Calu3 (cell line): ENCODE measurements around the gene DPM3. TPM values are rescaled to one million over a fixed set of nuclear protein-coding genes. Genes with fewer than 3 reads are reported as not detected.
"Not testable (repeated sequence)": the region's sequence is repeated elsewhere in the genome, so short reads cannot be mapped to it uniquely, and the experiment has no call there.

Experiments
- BruUV-seq: library from RNA; stranded (reverse); fragments of 400-500 nt; replicated peaks from 2 replicates; lab custom pipeline; 2021; lab: Mats Ljungman, UMichigan
- CTCF ChIA-PET: fragments of 300-600 bp; sonication (Branson Sonifier 250); formaldehyde crosslinking; loops from one replicate; lab custom pipeline; 2022; ENCODE audit warnings: antibody characterized with exemption; lab: Charles Lee
- DNase-seq: peaks from one replicate; pipeline ENCODE4 v3.0.0; 2022
- H3K27ac Mint-ChIP-seq: one replicate; pipeline ENCODE4 v1.8.0; 2022; ENCODE audit warnings: mixed read lengths; ENCODE audit not compliant: unreplicated experiment
- H3K27me3 Mint-ChIP-seq: one replicate; pipeline ENCODE4 v1.8.0; 2022; ENCODE audit warnings: mixed read lengths; ENCODE audit not compliant: unreplicated experiment
- H3K36me3 Mint-ChIP-seq: one replicate; pipeline ENCODE4 v1.8.0; 2022; ENCODE audit warnings: mild to moderate bottlenecking, moderate library complexity, mixed read lengths; ENCODE audit not compliant: insufficient read depth, unreplicated experiment
- H3K4me1 Mint-ChIP-seq: one replicate; pipeline ENCODE4 v1.8.0; 2022; ENCODE audit warnings: mild to moderate bottlenecking, low read depth, mixed read lengths; ENCODE audit not compliant: unreplicated experiment
- H3K4me3 Mint-ChIP-seq: one replicate; pipeline ENCODE4 v1.8.0; 2022; ENCODE audit warnings: mild to moderate bottlenecking, low read depth, moderate library complexity, mixed read lengths; ENCODE audit not compliant: unreplicated experiment
- H3K9me3 Mint-ChIP-seq: one replicate; pipeline ENCODE4 v1.8.0; 2022; ENCODE audit warnings: low read depth, mixed read lengths; ENCODE audit not compliant: unreplicated experiment
- intact Hi-C: fragments of 100-400 bp; cut with micrococcal nuclease; formaldehyde crosslinking; loops from one replicate; pipeline ENCODE4 v1.10.0; 2022; ENCODE audit not compliant: unreplicated experiment
- total RNA-seq: library from RNA; stranded (reverse); gene quantifications from 2 replicates; pipeline ENCODE4 v1.2.3, GENCODE V29; 2022
- TF ChIP-seq, protein P1 (sequence below): fragments of 200-600 bp; IDR thresholded peaks from one replicate; pipeline ENCODE4 v1.8.0; 2022; ENCODE audit warnings: antibody characterized with exemption; ENCODE audit not compliant: unreplicated experiment

DPM3 gene
- total RNA-seq, 1 experiment from 2014 or later, result 38.7 TPM

DNA sequence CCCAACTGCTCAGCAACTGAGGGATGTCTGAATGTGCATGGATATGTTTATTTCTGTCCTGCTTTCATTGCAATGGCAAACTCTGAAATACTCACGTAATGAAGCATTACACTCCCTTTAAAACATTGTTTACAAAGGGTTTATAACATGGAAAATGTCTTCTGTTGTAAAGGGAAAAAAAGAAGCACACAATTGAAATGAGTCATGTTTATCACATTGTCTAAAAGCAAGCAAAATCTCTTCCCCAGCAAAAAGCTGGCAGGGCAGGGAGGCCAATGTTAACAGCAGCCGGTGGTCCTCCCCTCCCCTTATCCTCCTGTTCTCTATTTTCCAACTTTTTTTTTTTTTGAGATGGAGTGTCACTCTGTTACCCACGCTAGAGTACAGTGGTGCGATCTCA lies 16.5 kb downstream of the DPM3 start:
- no peak overlapping the region for H3K27ac Mint-ChIP-seq
- H3K36me3 Mint-ChIP-seq, result peaks cover 36% of the 10 kb centered on the region
- BruUV-seq, result no TSS peak
- TF ChIP-seq, protein P1, sequence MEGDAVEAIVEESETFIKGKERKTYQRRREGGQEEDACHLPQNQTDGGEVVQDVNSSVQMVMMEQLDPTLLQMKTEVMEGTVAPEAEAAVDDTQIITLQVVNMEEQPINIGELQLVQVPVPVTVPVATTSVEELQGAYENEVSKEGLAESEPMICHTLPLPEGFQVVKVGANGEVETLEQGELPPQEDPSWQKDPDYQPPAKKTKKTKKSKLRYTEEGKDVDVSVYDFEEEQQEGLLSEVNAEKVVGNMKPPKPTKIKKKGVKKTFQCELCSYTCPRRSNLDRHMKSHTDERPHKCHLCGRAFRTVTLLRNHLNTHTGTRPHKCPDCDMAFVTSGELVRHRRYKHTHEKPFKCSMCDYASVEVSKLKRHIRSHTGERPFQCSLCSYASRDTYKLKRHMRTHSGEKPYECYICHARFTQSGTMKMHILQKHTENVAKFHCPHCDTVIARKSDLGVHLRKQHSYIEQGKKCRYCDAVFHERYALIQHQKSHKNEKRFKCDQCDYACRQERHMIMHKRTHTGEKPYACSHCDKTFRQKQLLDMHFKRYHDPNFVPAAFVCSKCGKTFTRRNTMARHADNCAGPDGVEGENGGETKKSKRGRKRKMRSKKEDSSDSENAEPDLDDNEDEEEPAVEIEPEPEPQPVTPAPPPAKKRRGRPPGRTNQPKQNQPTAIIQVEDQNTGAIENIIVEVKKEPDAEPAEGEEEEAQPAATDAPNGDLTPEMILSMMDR, result no peak
- DNase-seq, result no peak
- CTCF ChIA-PET, result interaction anchor here (1.0 kb wide), 1 partner anchor 11 kb away, joined by 4 read pairs; no protein-coding TSS in a partner anchor
- H3K9me3 Mint-ChIP-seq, result no peaks in the 10 kb centered on the region
- H3K4me1 Mint-ChIP-seq, result peaks cover 50% of the 10 kb centered on the region
- no peak overlapping the region for H3K4me3 Mint-ChIP-seq
- H3K27me3 Mint-ChIP-seq, result peaks cover 26% of the 10 kb centered on the region
- intact Hi-C loops, result no loop called here

DNA sequence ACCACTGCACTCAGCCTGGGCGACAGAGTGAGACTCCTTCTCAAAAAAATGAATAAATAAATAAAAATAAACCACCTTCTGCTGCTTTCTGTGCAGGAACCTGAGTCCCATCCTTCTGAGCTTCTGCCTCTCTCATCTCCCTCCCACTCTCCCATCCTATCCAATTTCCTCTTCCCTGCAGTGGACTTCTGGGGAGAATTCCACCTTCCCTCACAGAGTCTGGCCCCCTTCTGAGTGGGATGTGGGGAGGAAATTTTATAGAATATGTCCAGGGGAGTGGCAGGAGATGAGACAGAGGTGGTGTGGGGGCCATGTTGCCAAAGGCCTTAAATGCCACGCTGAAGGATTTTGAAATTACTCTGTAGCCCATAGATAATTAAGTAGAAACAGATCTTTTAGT lies 18.0 kb downstream of the DPM3 start:
- BruUV-seq, result no TSS peak
- H3K27ac Mint-ChIP-seq, result no peak overlapping the region
- TF ChIP-seq, protein P1, result no peak
- H3K4me3 Mint-ChIP-seq, result no peak overlapping the region
- peaks cover 21% of the 10 kb centered on the region for H3K36me3 Mint-ChIP-seq
- CTCF ChIA-PET, result no interaction called here
- H3K27me3 Mint-ChIP-seq, result peaks cover 27% of the 10 kb centered on the region
- peaks cover 41% of the 10 kb centered on the region for H3K4me1 Mint-ChIP-seq
- intact Hi-C loops, result no loop called here
- no peaks in the 10 kb centered on the region for H3K9me3 Mint-ChIP-seq
- no peak for DNase-seq

DNA sequence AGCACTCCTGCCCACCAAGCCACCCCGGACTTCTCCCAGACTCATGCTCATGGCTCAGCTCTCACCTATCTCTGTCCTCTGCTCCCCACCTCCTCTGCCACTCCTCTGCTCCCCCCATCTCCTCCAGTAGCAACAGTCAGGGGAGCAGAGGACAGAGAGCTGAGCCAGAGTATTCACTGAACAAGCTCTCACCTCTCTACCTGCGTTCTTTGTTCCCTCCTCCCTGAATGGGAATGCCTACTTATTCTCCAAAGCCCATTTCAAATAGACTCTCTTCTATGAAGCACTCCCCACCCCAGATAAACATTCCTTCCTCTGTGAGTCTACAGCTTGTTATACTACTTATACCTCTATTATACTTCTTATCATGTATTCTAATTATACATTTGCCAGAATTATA lies 19.1 kb downstream of the DPM3 start:
- no peak for DNase-seq
- Mint-ChIP-seq H3K27ac (no peak overlapping the region), H3K36me3 (peaks cover 10% of the 10 kb centered on the region), H3K9me3 (no peaks in the 10 kb centered on the region), H3K4me3 (no peak overlapping the region), H3K27me3 (peaks cover 37% of the 10 kb centered on the region), H3K4me1 (peaks cover 31% of the 10 kb centered on the region)
- intact Hi-C loops, result no loop called here
- BruUV-seq, result no TSS peak
- CTCF ChIA-PET, result interaction anchor here (0.6 to 1.8 kb wide), 3 partner anchors 46 to 483 kb away, joined by 3 to 6 read pairs (median 4); no protein-coding TSS in a partner anchor
- TF ChIP-seq, protein P1, result no peak

DNA sequence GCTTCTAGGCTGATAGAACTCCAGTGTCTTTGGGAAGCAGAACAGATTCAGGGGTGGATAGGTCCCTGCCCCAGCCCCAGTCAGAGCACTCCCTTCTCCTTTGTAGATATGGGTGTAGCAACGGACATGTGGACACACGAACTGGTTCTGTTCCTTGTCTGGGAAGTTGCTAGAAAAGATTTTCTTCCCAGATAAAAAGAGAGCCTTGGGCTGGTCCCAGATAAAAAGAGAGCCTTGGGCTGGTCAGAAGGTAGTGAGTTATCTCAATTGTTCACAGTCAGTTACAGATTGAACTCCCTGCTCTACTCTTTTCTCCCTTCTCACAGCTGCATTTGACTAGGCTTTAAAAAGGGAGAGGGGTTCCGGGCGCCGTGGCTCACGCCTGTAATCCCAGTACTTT lies 20.1 kb downstream of the DPM3 start:
- Mint-ChIP-seq H3K27ac (no peak overlapping the region), H3K27me3 (peaks cover 43% of the 10 kb centered on the region), H3K9me3 (no peaks in the 10 kb centered on the region), H3K36me3 (peaks cover 4% of the 10 kb centered on the region), H3K4me3 (no peak overlapping the region), H3K4me1 (peaks cover 22% of the 10 kb centered on the region)
- intact Hi-C loops, result no loop called here
- no peak for DNase-seq
- CTCF ChIA-PET, result interaction anchor here (1.8 kb wide), 1 partner anchor 47 kb away, joined by 6 read pairs; no protein-coding TSS in a partner anchor
- BruUV-seq, result no TSS peak
- TF ChIP-seq, protein P1, result no peak

DNA sequence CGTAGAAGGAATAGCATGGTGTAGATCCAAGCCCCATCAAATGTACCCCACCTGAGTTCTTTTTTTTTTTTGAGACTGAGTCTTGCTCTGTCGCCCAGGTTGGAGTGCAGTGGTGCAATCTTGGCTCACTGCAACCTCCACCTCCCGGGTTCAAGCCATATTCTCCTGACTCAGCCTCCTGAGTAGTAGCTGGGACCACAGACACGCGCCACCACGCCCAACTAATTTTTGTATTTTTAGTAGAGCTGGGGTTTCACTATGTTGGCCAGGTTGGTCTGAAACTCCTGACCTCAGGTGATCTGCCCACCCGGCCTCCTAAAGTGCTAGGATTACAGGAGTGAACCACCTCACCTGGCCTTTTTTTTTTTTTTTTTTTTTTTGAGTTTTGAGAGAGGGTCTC lies 22.2 kb downstream of the DPM3 start:
- H3K36me3 Mint-ChIP-seq, H3K4me3 Mint-ChIP-seq, DNase-seq, BruUV-seq, CTCF ChIA-PET, intact Hi-C loops, H3K4me1 Mint-ChIP-seq, H3K9me3 Mint-ChIP-seq, H3K27ac Mint-ChIP-seq: not testable (repeated sequence)
- peaks cover 43% of the 10 kb centered on the region for H3K27me3 Mint-ChIP-seq
